Fibroblast of lung (primary cell): ENCODE results near the gene COQ4. TPM values are rescaled to one million over a fixed set of nuclear protein-coding genes. Genes with fewer than 3 reads are reported as not detected.
A peak's percentile ranks its signal among the peaks of the same experiment; 100 is the strongest.

Experiments
- DNase-seq, 2 donors: peaks; one replicate each; pipeline versions ENCODE4 v3.0.0 to v3.0.0-alpha.2; 2010; ENCODE audit warnings: low read depth in 2 of 2
- H2AFZ ChIP-seq: 2 replicates; pipeline ENCODE4 v1.5.1; 2012; ENCODE audit warnings: low read length, control low read depth, inconsistent platforms
- H3K27ac ChIP-seq: 2 replicates; pipeline ENCODE4 v1.5.1; 2011; ENCODE audit warnings: low read length, control low read depth; ENCODE audit not compliant: insufficient read depth
- H3K27me3 ChIP-seq: 2 replicates; pipeline ENCODE4 v1.5.1; 2011; ENCODE audit warnings: mild to moderate bottlenecking, low read length; ENCODE audit not compliant: control insufficient read depth, insufficient read depth
- H3K36me3 ChIP-seq: 2 replicates; pipeline ENCODE4 v1.5.1; 2011; ENCODE audit warnings: low read length; ENCODE audit not compliant: control insufficient read depth, insufficient read depth
- H3K4me1 ChIP-seq: 2 replicates; pipeline ENCODE4 v1.5.1; 2011; ENCODE audit warnings: low read length; ENCODE audit not compliant: control insufficient read depth, insufficient read depth; ENCODE audit errors: extremely low read depth
- H3K4me2 ChIP-seq: 2 replicates; pipeline ENCODE4 v1.5.1; 2011; ENCODE audit warnings: low read length, control low read depth; ENCODE audit not compliant: insufficient read depth; ENCODE audit errors: extremely low read depth
- H3K4me3 ChIP-seq, 4 experiments: fragments of 200-600 bp in 1 of 4; sonication (generic) in 1 of 4; replicated peaks in 1 of 4; 2 replicates each; pipeline ENCODE4 v1.5.1; 2011 to 2016; ENCODE audit warnings: low read length in 4 of 4, low read depth in 3 of 4, mild to moderate bottlenecking in 3 of 4, control low read depth in 2 of 4, inconsistent platforms in 1 of 4, mixed read lengths in 1 of 4; ENCODE audit not compliant: insufficient read depth in 1 of 4; ENCODE audit errors: control extremely low read depth in 1 of 4
- H3K79me2 ChIP-seq: 2 replicates; pipeline ENCODE4 v1.5.1; 2012; ENCODE audit warnings: mild to moderate bottlenecking, low read length, inconsistent platforms; ENCODE audit not compliant: control insufficient read depth, insufficient read depth
- H3K9ac ChIP-seq: 2 replicates; pipeline ENCODE4 v1.5.1; 2011; ENCODE audit warnings: mild to moderate bottlenecking, low read length, control low read depth; ENCODE audit not compliant: insufficient read depth
- H3K9me3 ChIP-seq: 2 replicates; pipeline ENCODE4 v1.5.1; 2012; ENCODE audit warnings: low read depth, low read length; ENCODE audit not compliant: control insufficient read depth, insufficient read depth
- H4K20me1 ChIP-seq: 2 replicates; pipeline ENCODE4 v1.5.1; 2011; ENCODE audit warnings: low read length; ENCODE audit not compliant: control insufficient read depth, insufficient read depth; ENCODE audit errors: extremely low read depth
- EZH2 ChIP-seq: IDR thresholded peaks from 2 replicates; pipeline ENCODE4 v1.5.1; 2012; ENCODE audit warnings: low read length, control low read depth, mild to moderate bottlenecking; ENCODE audit errors: missing control alignments
- polyA plus RNA-seq, 2 donors: library from polyadenylated mRNA; depleted of rRNA in 1 of 2; stranded (reverse) in 1 of 2; unstranded in 1 of 2; fragments of >200 nt; gene quantifications; 2 replicates each; pipeline ENCODE4 v1.2.1, GENCODE V29; 2011 to 2012; ENCODE audit warnings: missing spikeins in 1 of 2
- total RNA-seq: library from RNA; depleted of rRNA; stranded (reverse); fragments of >200 nt; gene quantifications from 2 replicates; pipeline ENCODE4 v1.2.1, GENCODE V29; 2014
- TF ChIP-seq, protein P1 (sequence below), 2 donors: IDR thresholded peaks in 1 of 2; conservative IDR thresholded peaks in 1 of 2; 1 replicate in 1 of 2; 2 replicates in 1 of 2; pipeline ENCODE4 v1.5.1; 2011 to 2012; ENCODE audit warnings: low read length in 2 of 2, control low read depth in 1 of 2, inconsistent platforms in 1 of 2, low read depth in 1 of 2, mild to moderate bottlenecking in 1 of 2

The COQ4 gene
- total and polyA plus RNA-seq, 2 donors (not counting 1 experiment from before 2014, with no cell fraction given) = 11.2 to 18.7 TPM

DNA sequence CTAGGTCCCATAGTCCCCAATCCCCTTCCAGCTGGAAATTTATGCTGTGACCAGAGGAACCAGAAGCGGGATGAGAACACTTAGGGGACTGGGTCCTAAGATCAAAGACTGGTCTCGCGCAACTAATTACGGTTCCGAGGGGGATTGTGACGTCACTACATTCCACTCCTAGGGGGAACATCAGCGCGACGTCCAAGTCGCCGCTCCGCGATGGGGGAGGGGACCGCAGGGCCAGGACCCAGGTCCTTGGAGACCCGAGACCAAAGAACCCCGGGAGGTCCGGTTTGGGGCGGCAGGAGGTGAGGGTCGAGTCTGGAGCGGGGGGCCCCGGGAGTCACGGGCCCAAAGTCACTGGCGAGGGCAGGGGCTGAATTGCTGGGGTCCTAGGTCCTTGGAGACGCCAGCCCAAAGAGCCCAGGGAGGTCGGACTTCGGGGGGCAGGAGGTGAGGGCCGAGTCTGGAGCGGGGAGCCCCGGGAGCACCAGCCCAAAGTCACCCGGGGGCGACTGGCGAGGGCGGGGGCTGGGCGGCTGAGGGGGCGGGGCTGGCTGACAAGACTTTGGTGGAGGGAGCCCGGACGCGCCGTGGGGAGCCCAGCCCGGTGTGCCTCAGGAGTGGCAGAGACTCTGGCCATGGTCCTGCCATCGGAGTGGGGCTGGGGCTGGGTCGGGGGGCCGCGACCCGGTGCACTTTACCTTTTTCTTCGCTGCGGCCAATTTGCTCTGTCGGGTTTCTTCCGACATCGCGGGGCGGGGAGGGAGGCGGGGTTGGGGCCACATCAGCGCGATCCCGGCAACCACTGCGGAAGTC is 47.2 kb upstream of the COQ4 start, which contains the start of gene GOLGA2:
TSS of gene GOLGA2 (minus strand) at position 810 of the 810 bp plus-strand sequence. CDS start at position 779, 31 bp downstream.
- H3K27ac ChIP-seq = peak within 1 kb of the TSS; percentile 96
- DNase-seq = peak; percentile 64 to 71
- H3K4me1 ChIP-seq = peaks cover 4% of the 10 kb centered on the region
- no peaks in the 10 kb centered on the region for H4K20me1 ChIP-seq
- H3K9ac ChIP-seq = peak within 1 kb of the TSS; percentile 97
- no peak for TF ChIP-seq EZH2
- TF ChIP-seq, protein P1, sequence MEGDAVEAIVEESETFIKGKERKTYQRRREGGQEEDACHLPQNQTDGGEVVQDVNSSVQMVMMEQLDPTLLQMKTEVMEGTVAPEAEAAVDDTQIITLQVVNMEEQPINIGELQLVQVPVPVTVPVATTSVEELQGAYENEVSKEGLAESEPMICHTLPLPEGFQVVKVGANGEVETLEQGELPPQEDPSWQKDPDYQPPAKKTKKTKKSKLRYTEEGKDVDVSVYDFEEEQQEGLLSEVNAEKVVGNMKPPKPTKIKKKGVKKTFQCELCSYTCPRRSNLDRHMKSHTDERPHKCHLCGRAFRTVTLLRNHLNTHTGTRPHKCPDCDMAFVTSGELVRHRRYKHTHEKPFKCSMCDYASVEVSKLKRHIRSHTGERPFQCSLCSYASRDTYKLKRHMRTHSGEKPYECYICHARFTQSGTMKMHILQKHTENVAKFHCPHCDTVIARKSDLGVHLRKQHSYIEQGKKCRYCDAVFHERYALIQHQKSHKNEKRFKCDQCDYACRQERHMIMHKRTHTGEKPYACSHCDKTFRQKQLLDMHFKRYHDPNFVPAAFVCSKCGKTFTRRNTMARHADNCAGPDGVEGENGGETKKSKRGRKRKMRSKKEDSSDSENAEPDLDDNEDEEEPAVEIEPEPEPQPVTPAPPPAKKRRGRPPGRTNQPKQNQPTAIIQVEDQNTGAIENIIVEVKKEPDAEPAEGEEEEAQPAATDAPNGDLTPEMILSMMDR (conservative IDR thresholded peaks at IDR 0.05 in 1 of 2, IDR thresholded peaks at IDR 0.05 in 1 of 2; ENCODE audit: low read depth in 1 of 2, low read length in 2 of 2) = no peak
- peaks cover 31% of the 10 kb centered on the region for H3K79me2 ChIP-seq
- peak within 1 kb of the TSS; percentile 97 for H3K4me2 ChIP-seq
- peak within 1 kb of the TSS; percentile 81 for H2AFZ ChIP-seq
- H3K27me3 ChIP-seq = no peaks in the 10 kb centered on the region
- H3K9me3 ChIP-seq = no peaks in the 10 kb centered on the region
- H3K36me3 ChIP-seq = peaks cover 15% of the 10 kb centered on the region
- peak within 1 kb of the TSS; percentile 86 to 99 (median 97) for H3K4me3 ChIP-seq

DNA sequence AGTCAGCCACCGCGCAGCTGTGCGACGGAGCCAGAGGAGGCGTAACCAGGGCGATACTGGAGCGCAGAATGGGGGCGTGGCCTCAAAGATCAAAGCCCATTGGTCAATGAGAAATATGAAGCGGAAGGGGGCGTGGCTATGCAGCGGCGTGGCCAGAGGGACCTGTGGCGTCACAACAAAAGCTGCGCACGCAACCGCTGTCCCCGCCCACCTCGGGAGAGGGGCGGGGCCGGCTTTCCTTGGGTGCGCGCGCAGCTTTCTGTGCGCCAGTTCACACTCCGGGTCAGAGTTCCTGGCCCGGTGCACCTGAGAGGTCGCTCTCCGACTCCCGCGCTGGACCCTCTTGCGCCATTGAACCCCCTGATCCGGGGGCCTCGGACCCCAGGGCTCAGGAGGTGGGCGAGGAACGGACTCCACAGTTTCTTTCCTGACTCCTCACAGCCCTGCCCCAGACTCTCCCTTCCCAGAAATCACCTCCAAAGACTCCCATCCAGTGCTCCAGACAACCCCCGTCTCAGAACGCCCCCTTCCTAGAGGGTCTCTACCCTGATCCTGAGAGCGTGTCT is 46.5 kb upstream of the COQ4 start, which contains the start of gene SWI5:
TSS of gene SWI5 (plus strand) at position 269 of the 566 bp plus-strand sequence.
- no peaks in the 10 kb centered on the region for H4K20me1 ChIP-seq
- peak; percentile 95 to 100 for DNase-seq
- peak within 1 kb of the TSS; percentile 96 for H3K27ac ChIP-seq
- peaks cover 13% of the 10 kb centered on the region for H3K36me3 ChIP-seq
- H2AFZ ChIP-seq = peak within 1 kb of the TSS; percentile 81
- peak within 1 kb of the TSS; percentile 97 for H3K4me2 ChIP-seq
- H3K79me2 ChIP-seq = peaks cover 31% of the 10 kb centered on the region
- TF ChIP-seq, protein P1 (conservative IDR thresholded peaks at IDR 0.05 in 1 of 2, IDR thresholded peaks at IDR 0.05 in 1 of 2; ENCODE audit: low read depth in 1 of 2, low read length in 2 of 2) = no peak
- TF ChIP-seq EZH2 = no peak
- no peaks in the 10 kb centered on the region for H3K27me3 ChIP-seq
- peak within 1 kb of the TSS; percentile 86 to 99 (median 97) for H3K4me3 ChIP-seq
- no peaks in the 10 kb centered on the region for H3K9me3 ChIP-seq
- H3K9ac ChIP-seq = peak within 1 kb of the TSS; percentile 97
- peaks cover 4% of the 10 kb centered on the region for H3K4me1 ChIP-seq

DNA sequence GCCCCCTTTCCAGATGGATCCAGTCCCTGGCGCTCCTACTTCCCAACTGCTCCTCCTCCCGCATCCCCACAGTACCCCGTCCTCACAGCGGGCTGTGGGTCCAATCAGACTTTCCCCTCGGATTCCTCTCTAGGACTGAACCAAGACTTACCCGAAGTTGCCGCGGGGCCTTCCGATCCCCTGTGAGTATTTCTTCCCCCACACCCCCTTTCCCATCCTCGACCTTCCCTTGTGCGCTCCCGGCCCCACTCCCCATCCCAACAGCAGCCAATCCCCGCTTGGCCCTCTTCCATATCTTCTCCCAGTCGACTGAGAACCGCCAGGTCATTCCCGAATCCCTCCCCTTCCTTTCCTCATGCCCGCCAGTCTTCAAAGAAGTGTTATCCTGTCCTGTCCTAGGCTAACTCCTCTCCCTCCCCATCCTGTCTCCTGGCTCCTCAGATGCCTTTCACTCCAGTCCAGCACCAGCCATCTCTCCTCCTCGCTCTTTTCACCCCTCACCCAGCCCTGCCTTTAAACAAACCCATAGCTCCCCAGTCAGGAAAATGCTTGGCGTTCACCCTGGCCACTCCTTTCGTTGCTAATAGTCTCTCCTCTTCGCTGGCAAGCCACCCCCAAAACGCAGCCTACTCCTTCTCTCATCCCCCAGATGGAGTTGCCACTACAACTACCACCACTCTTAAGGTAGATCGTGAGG is 45.9 kb upstream of the COQ4 start:
- Histone ChIP-seq H2AFZ (peak overlapping the region; percentile 81), H4K20me1 (no peaks in the 10 kb centered on the region), H3K9me3 (no peaks in the 10 kb centered on the region), H3K9ac (peak overlapping the region; percentile 69), H3K4me3 (peak overlapping the region; percentile 86 to 93 (median 88)), H3K4me2 (peak overlapping the region; percentile 97), H3K4me1 (peaks cover 4% of the 10 kb centered on the region), H3K36me3 (peaks cover 8% of the 10 kb centered on the region), H3K79me2 (peaks cover 31% of the 10 kb centered on the region), H3K27me3 (no peaks in the 10 kb centered on the region), H3K27ac (peak overlapping the region; percentile 82)
- peak; percentile 37 to 49 for DNase-seq
- TF ChIP-seq, protein P1 (conservative IDR thresholded peaks at IDR 0.05 in 1 of 2, IDR thresholded peaks at IDR 0.05 in 1 of 2; ENCODE audit: low read depth in 1 of 2, low read length in 2 of 2) = no peak
- TF ChIP-seq EZH2 = no peak
